Nephron (organoid): ENCODE measurements around the gene USHBP1.
"Not testable (repeated sequence)": the region's sequence is repeated elsewhere in the genome, so short reads cannot be mapped to it uniquely, and the experiment has no call there.

ENCODE experiments used
- H3K27ac Mint-ChIP-seq, 3 experiments: 2 replicates each; pipeline ENCODE4 v1.8.0; 2020; ENCODE audit warnings: mixed read lengths in 3 of 3, mild to moderate bottlenecking in 2 of 3, moderate library complexity in 1 of 3
- H3K27me3 Mint-ChIP-seq: 2 replicates; pipeline ENCODE4 v1.8.0; 2021; ENCODE audit warnings: low read depth, mild to moderate bottlenecking, moderate library complexity, mixed read lengths
- H3K36me3 Mint-ChIP-seq: 2 replicates; pipeline ENCODE4 v1.8.0; 2020; ENCODE audit warnings: low read depth, mixed read lengths
- H3K4me1 Mint-ChIP-seq: 2 replicates; pipeline ENCODE4 v1.8.0; 2020; ENCODE audit warnings: mixed read lengths
- H3K4me3 Mint-ChIP-seq, 3 experiments: 2 replicates each; pipeline ENCODE4 v1.8.0; 2020; ENCODE audit warnings: mild to moderate bottlenecking in 3 of 3, mixed read lengths in 3 of 3, moderate library complexity in 2 of 3
- H3K9me3 Mint-ChIP-seq: 2 replicates; pipeline ENCODE4 v1.8.0; 2020; ENCODE audit warnings: mixed read lengths
- CTCF ChIP-seq, 3 experiments: fragments of 200-600 bp; sonication (generic); IDR thresholded peaks; one replicate each; pipeline ENCODE4 v1.5.0; 2021; ENCODE audit warnings: antibody characterized with exemption in 3 of 3; ENCODE audit not compliant: unreplicated experiment in 3 of 3

Gene USHBP1

GRCh38 chr19:17296976-17297375 lies 32.4 kb upstream of the USHBP1 start:
- no peaks in the 10 kb centered on the region for H3K9me3 Mint-ChIP-seq
- no peaks in the 10 kb centered on the region for H3K27me3 Mint-ChIP-seq
- no peak overlapping the region for H3K4me3 Mint-ChIP-seq
- TF ChIP-seq CTCF (IDR thresholded peaks at IDR 0.05; ENCODE audit: unreplicated experiment in 3 of 3): no peak
- peaks cover 23% of the 10 kb centered on the region for H3K36me3 Mint-ChIP-seq
- no peak overlapping the region for H3K27ac Mint-ChIP-seq
- H3K4me1 Mint-ChIP-seq: peaks cover 1% of the 10 kb centered on the region

DNA sequence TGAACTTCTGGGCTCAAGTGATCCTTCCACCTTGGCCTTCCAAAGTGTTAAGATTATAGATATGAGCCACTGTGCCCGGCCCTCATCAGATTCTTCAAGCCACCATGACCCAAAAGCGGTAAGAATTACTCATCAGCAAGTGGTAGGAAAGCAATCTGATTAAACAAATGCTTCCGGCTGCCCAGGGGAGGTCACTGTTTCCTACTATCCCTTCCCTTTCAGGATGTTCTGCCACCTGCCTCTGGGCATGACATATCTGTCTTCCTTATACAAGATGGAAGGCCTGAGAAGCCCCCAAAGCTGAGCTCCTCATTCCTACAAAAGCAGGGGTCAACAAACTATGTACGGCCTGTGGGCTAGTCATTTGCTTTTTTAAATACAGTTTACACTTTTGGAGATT lies 31.7 kb upstream of the USHBP1 start:
- TF ChIP-seq CTCF (IDR thresholded peaks at IDR 0.05; ENCODE audit: unreplicated experiment in 3 of 3): no peak
- peaks cover 22% of the 10 kb centered on the region for H3K36me3 Mint-ChIP-seq
- H3K9me3 Mint-ChIP-seq: no peaks in the 10 kb centered on the region
- no peak overlapping the region for H3K27ac Mint-ChIP-seq
- no peak overlapping the region for H3K4me3 Mint-ChIP-seq
- H3K27me3 Mint-ChIP-seq: no peaks in the 10 kb centered on the region
- H3K4me1 Mint-ChIP-seq: no peaks in the 10 kb centered on the region

DNA sequence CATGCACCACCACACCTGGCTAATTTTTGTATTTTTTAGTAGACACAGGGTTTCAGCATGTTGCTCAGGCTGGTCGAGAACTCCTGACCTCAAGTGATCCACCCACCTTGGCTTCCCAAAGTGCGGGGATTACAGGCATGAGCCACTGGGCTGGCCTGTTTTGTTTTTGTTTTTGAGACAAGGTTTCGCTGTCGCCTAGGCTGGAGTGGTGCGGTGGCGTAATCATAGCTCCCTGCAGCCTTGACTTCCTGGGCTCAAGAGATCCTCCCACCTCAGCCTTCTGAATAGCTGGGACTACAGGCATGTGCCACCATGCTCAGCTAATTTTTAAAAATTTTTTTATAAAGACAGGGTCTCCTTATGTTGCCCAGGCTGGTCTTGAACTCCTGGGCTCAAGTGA lies 31.0 kb upstream of the USHBP1 start:
- H3K9me3 Mint-ChIP-seq, H3K4me1 Mint-ChIP-seq, H3K4me3 Mint-ChIP-seq, H3K27me3 Mint-ChIP-seq, H3K27ac Mint-ChIP-seq: not testable (repeated sequence)
- peaks cover 22% of the 10 kb centered on the region for H3K36me3 Mint-ChIP-seq

GRCh38 chr19:17294051-17294891 lies 29.7 kb upstream of the USHBP1 start:
- H3K9me3 Mint-ChIP-seq: no peaks in the 10 kb centered on the region
- TF ChIP-seq CTCF (IDR thresholded peaks at IDR 0.05; ENCODE audit: unreplicated experiment in 3 of 3): no peak
- no peaks in the 10 kb centered on the region for H3K27me3 Mint-ChIP-seq
- H3K27ac Mint-ChIP-seq: no peak overlapping the region
- H3K4me1 Mint-ChIP-seq: no peaks in the 10 kb centered on the region
- no peak overlapping the region for H3K4me3 Mint-ChIP-seq
- H3K36me3 Mint-ChIP-seq: peaks cover 22% of the 10 kb centered on the region

GRCh38 chr19:17293605-17294004 lies 29.1 kb upstream of the USHBP1 start:
- H3K27me3 Mint-ChIP-seq: no peaks in the 10 kb centered on the region
- H3K27ac Mint-ChIP-seq: no peak overlapping the region
- no peak for TF ChIP-seq CTCF (IDR thresholded peaks at IDR 0.05; ENCODE audit: unreplicated experiment in 3 of 3)
- no peaks in the 10 kb centered on the region for H3K9me3 Mint-ChIP-seq
- H3K4me1 Mint-ChIP-seq: no peaks in the 10 kb centered on the region
- H3K4me3 Mint-ChIP-seq: no peak overlapping the region
- H3K36me3 Mint-ChIP-seq: peaks cover 18% of the 10 kb centered on the region

DNA sequence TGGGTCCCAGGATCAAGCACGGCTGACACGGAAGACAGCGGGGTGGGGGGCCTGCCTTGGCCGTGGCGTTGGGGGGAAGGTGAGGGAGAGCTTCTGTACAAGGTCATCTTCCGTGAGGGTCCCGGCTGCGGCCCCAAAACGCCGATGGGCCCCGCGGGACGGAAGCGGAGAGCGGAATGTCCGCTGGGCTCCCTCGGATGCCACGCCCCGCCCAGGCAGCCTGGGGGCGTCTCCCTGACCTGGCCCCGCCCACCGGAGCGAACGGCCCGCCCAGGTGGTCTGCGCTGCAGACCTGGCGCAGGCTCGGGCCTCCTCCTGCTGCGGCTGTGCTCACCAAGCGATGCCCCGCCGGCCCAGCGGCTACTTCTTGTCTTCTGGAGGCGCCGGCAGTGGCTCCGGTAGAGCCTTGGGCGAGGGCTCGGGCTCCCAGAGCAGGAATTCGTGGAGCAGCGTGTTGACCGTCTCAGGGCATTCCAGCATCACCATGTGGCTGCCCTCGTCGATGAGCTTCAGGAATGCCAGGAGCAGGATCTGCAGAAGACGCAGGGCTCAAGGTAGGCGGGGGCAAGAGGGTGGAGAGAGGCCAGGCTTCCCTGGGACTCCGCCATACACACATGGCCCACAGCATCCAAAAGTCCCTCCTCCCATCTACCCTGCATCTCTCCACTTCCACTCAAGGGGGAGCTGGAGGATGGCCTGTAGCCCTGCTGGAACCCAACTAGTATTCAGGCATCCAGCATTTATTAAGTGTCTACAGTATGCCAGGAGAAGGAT lies 27.9 kb upstream of the USHBP1 start:
- no peaks in the 10 kb centered on the region for H3K9me3 Mint-ChIP-seq

More for the DNA sequence above, 27.9 kb upstream of the USHBP1 start:
- no peaks in the 10 kb centered on the region for H3K4me1 Mint-ChIP-seq
- peak; percentile 47 to 62 (median 50) for TF ChIP-seq CTCF (IDR thresholded peaks at IDR 0.05; ENCODE audit: unreplicated experiment in 3 of 3)
- H3K4me3 Mint-ChIP-seq: peak overlapping the region; percentile 82 to 85 (median 83)
- no peaks in the 10 kb centered on the region for H3K27me3 Mint-ChIP-seq
- H3K36me3 Mint-ChIP-seq: peaks cover 12% of the 10 kb centered on the region
- H3K27ac Mint-ChIP-seq: peak overlapping the region in 2 of 3 experiments; percentile 83 to 85
